Neural progenitor cell (in vitro differentiated cells): Measurements from ENCODE around the gene NHSL1. TPM values are rescaled to one million over a fixed set of nuclear protein-coding genes. Genes with fewer than 3 reads are reported as not detected.

ENCODE experiments used
- DNase-seq: peaks from one replicate; pipeline ENCODE4 v3.0.0-alpha.2; 2016; ENCODE audit warnings: low spot score
- H2AFZ ChIP-seq: fragments of 200-600 bp; sonication (generic); replicated peaks from 2 replicates; pipeline ENCODE4 v1.6.1; 2016; ENCODE audit warnings: antibody characterized with exemption
- H3F3A ChIP-seq: fragments of 200-600 bp; sonication (generic); 2 replicates; pipeline ENCODE4 v1.6.1; 2016; ENCODE audit warnings: antibody characterized with exemption, low read depth
- H3K27ac ChIP-seq: fragments of 200-600 bp; sonication (generic); 2 replicates; pipeline ENCODE4 v1.5.1; 2016; ENCODE audit warnings: mild to moderate bottlenecking
- H3K27me3 ChIP-seq: fragments of 200-600 bp; sonication (generic); 2 replicates; pipeline ENCODE4 v1.6.1; 2016; ENCODE audit warnings: mild to moderate bottlenecking, moderate library complexity
- H3K36me3 ChIP-seq: fragments of 200-600 bp; sonication (generic); 2 replicates; pipeline ENCODE4 v1.5.1; 2016
- H3K4me1 ChIP-seq: fragments of 200-600 bp; sonication (generic); 2 replicates; pipeline ENCODE4 v1.6.1; 2016; ENCODE audit warnings: mixed run types
- H3K4me2 ChIP-seq: fragments of 200-600 bp; sonication (generic); 2 replicates; pipeline ENCODE4 v1.6.1; 2016
- H3K4me3 ChIP-seq: fragments of 200-600 bp; sonication (generic); 2 replicates; pipeline ENCODE4 v1.5.1; 2016
- H3K79me2 ChIP-seq: fragments of 200-600 bp; sonication (generic); 2 replicates; pipeline ENCODE4 v1.6.1; 2016; ENCODE audit warnings: low read depth
- H3K9ac ChIP-seq: fragments of 200-600 bp; sonication (generic); 2 replicates; pipeline ENCODE4 v1.6.1; 2016
- H3K9me3 ChIP-seq: fragments of 200-600 bp; sonication (generic); 2 replicates; pipeline ENCODE4 v1.5.1; 2016; ENCODE audit warnings: low read depth
- H4K20me1 ChIP-seq: fragments of 200-600 bp; sonication (generic); 2 replicates; pipeline ENCODE4 v1.6.1; 2016; ENCODE audit warnings: low read depth
- H3K27ac Mint-ChIP-seq: 3 replicates; pipeline ENCODE4 v1.8.0; 2021; ENCODE audit warnings: mixed read lengths
- H3K27me3 Mint-ChIP-seq: 2 replicates; pipeline ENCODE4 v1.8.0; 2022; ENCODE audit warnings: low read depth, mild to moderate bottlenecking, inconsistent platforms, moderate library complexity, mixed read lengths; ENCODE audit not compliant: insufficient read depth
- H3K36me3 Mint-ChIP-seq: 3 replicates; pipeline ENCODE4 v1.8.0; 2021; ENCODE audit warnings: mixed read lengths
- H3K4me1 Mint-ChIP-seq: 3 replicates; pipeline ENCODE4 v1.8.0; 2021; ENCODE audit warnings: mixed read lengths
- H3K4me3 Mint-ChIP-seq: 3 replicates; pipeline ENCODE4 v1.8.0; 2021; ENCODE audit warnings: mild to moderate bottlenecking, moderate library complexity, mixed read lengths
- H3K9me3 Mint-ChIP-seq: 3 replicates; pipeline ENCODE4 v1.8.0; 2020; ENCODE audit warnings: mixed read lengths
- CTCF ChIP-seq: fragments of 200-600 bp; sonication (generic); IDR thresholded peaks from 2 replicates; pipeline ENCODE4 v1.5.1; 2017; ENCODE audit warnings: antibody characterized with exemption, mild to moderate bottlenecking
- EZH2 ChIP-seq: fragments of 200-600 bp; sonication (generic); IDR thresholded peaks from 2 replicates; pipeline ENCODE4 v1.6.1; 2017; ENCODE audit warnings: antibody characterized with exemption, mild to moderate bottlenecking, moderate library complexity
- EZH2phosphoT487 ChIP-seq: fragments of 200-600 bp; sonication (generic); IDR thresholded peaks from 2 replicates; pipeline ENCODE4 v1.6.1; 2017; ENCODE audit warnings: antibody characterized with exemption
- total RNA-seq: library from RNA; depleted of rRNA; stranded (reverse); fragments of >200 nt; gene quantifications from 2 replicates; pipeline ENCODE4 v1.2.3, GENCODE V29; 2015; ENCODE audit warnings: low replicate concordance

The NHSL1 gene
- total RNA-seq, 1 donor from 2014 or later: 12.1 TPM

DNA sequence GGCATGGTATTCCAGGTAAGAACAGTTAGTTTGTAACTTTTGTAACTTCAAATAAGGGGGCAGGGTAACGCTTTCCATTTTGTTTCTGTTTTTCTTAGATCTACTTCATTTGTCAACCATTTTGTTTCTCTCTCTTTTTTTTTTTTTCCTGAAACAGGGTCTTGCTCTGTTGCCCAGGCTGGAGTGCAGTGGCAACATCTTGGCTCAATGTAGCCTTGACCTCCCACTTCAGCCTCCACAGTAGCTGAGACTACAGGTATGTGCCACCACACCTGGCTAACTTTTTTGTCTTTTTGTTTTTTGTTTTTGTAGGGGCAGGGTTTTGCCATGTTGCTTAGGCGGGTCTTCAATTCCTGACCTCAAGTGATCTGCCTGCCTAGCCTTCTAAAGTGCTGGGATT, 32.1 kb upstream of the NHSL1 start:
- Histone ChIP-seq H3K27ac (no peak overlapping the region), H3K4me3 (no peak overlapping the region), H4K20me1 (peaks cover 30% of the 10 kb centered on the region), H3K36me3 (no peaks in the 10 kb centered on the region), H3K4me1 (peaks cover 34% of the 10 kb centered on the region), H3K4me2 (no peak overlapping the region), H3K9me3 (no peaks in the 10 kb centered on the region), H2AFZ (no peak overlapping the region), H3K79me2 (peaks cover 28% of the 10 kb centered on the region), H3K9ac (no peak overlapping the region), H3K27me3 (no peaks in the 10 kb centered on the region), H3F3A (peaks cover 38% of the 10 kb centered on the region)
- H3K9me3 Mint-ChIP-seq: peaks cover 20% of the 10 kb centered on the region
- H3K27ac Mint-ChIP-seq: no peak overlapping the region
- no peak for TF ChIP-seq EZH2
- no peak for TF ChIP-seq EZH2phosphoT487
- TF ChIP-seq CTCF: no peak
- H3K4me1 Mint-ChIP-seq: peaks cover 51% of the 10 kb centered on the region
- no peaks in the 10 kb centered on the region for H3K27me3 Mint-ChIP-seq
- no peak for DNase-seq
- peaks cover 43% of the 10 kb centered on the region for H3K36me3 Mint-ChIP-seq
- H3K4me3 Mint-ChIP-seq: no peak overlapping the region

DNA sequence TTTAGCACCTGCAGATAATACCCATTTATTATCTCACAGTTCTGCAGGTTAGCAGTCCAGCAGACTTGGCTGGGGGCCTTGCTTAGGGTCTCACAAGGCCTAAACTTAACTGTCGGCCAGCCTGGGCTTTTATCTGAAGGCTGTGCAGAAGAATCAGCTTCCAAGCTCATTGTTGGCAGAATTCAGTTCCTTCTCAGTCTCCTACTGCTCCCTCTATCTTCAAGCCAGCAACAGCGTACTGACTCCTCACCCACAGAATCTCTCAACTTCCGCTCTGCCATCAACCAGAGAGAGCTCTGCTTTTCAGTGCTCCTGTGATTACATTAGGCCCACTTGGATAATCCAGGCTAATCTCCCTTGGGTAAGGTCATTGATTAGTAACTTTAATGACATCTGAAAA, 30.2 kb upstream of the NHSL1 start:
- DNase-seq: peak; percentile 39
- TF ChIP-seq EZH2phosphoT487 (no peak), CTCF (no peak), EZH2 (no peak)
- Histone ChIP-seq H3K9ac (no peak overlapping the region), H3K9me3 (no peaks in the 10 kb centered on the region), H3K4me3 (no peak overlapping the region), H3F3A (peaks cover 38% of the 10 kb centered on the region), H3K79me2 (peaks cover 30% of the 10 kb centered on the region), H2AFZ (no peak overlapping the region), H4K20me1 (peaks cover 37% of the 10 kb centered on the region), H3K4me2 (peak overlapping the region; percentile 74), H3K36me3 (no peaks in the 10 kb centered on the region), H3K4me1 (peaks cover 37% of the 10 kb centered on the region), H3K27ac (peak overlapping the region; percentile 4), H3K27me3 (no peaks in the 10 kb centered on the region)
- peak overlapping the region; percentile 77 for H3K27ac Mint-ChIP-seq
- no peaks in the 10 kb centered on the region for H3K27me3 Mint-ChIP-seq
- H3K36me3 Mint-ChIP-seq: peaks cover 29% of the 10 kb centered on the region
- H3K4me3 Mint-ChIP-seq: no peak overlapping the region
- peaks cover 55% of the 10 kb centered on the region for H3K4me1 Mint-ChIP-seq
- H3K9me3 Mint-ChIP-seq: peaks cover 19% of the 10 kb centered on the region

DNA sequence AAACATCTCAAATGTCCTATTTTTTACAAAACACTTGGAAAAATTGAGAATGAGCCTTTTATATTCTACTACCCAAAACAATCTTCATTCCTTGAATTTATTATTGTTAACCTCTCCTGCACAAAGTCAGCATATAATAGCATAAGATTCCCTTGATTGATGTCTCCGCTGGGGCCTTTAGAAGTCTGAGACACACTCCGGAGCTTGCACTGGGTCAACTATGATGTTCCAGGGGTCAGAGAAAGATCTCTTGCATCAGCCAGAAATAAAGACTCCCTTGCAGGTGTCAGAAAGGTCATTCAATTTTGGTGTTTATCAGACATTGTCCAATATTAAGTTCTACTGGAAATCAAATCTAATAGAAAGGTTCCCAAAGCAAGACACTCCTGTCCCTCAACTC, 29.7 kb upstream of the NHSL1 start:
- Mint-ChIP-seq H3K4me1 (peaks cover 60% of the 10 kb centered on the region), H3K27me3 (no peaks in the 10 kb centered on the region), H3K9me3 (peaks cover 16% of the 10 kb centered on the region), H3K27ac (peak overlapping the region; percentile 77), H3K4me3 (peak overlapping the region; percentile 54), H3K36me3 (peaks cover 26% of the 10 kb centered on the region)
- peaks cover 37% of the 10 kb centered on the region for H4K20me1 ChIP-seq
- H3K4me2 ChIP-seq: peak overlapping the region; percentile 74
- no peak for DNase-seq
- H3K36me3 ChIP-seq: no peaks in the 10 kb centered on the region
- H3F3A ChIP-seq: peaks cover 40% of the 10 kb centered on the region
- H3K4me3 ChIP-seq: no peak overlapping the region
- peaks cover 30% of the 10 kb centered on the region for H3K79me2 ChIP-seq
- H2AFZ ChIP-seq: no peak overlapping the region
- TF ChIP-seq EZH2phosphoT487: no peak
- TF ChIP-seq CTCF: no peak
- no peak for TF ChIP-seq EZH2
- no peaks in the 10 kb centered on the region for H3K9me3 ChIP-seq
- H3K27ac ChIP-seq: peak overlapping the region; percentile 4
- H3K9ac ChIP-seq: no peak overlapping the region
- no peaks in the 10 kb centered on the region for H3K27me3 ChIP-seq
- peaks cover 37% of the 10 kb centered on the region for H3K4me1 ChIP-seq
